H9 (cell line): ENCODE data around the gene TNFRSF18. TPM values are rescaled to one million over a fixed set of nuclear protein-coding genes. Genes with fewer than 3 reads are reported as not detected.

ENCODE experiments used
- DNase-seq: peaks from one replicate; pipeline ENCODE4 v3.0.0-alpha.2; 2017
- H2AFZ ChIP-seq: one replicate; pipeline ENCODE4 v1.6.1; 2013; ENCODE audit warnings: mild to moderate bottlenecking, low read length, control low read depth, moderate library complexity
- H2AK5ac ChIP-seq: 2 replicates; pipeline ENCODE4 v1.6.1; 2013; ENCODE audit warnings: low read length, control low read depth, mixed read lengths; ENCODE audit not compliant: insufficient read length
- H2BK120ac ChIP-seq: one replicate; pipeline ENCODE4 v1.6.1; 2013; ENCODE audit warnings: low read depth, mild to moderate bottlenecking, low read length, control low read depth, inconsistent platforms; ENCODE audit not compliant: poor library complexity, severe bottlenecking
- H2BK12ac ChIP-seq: 2 replicates; pipeline ENCODE4 v1.6.1; 2013; ENCODE audit warnings: low read length, control low read depth, mixed read lengths, low read depth; ENCODE audit not compliant: insufficient read length
- H2BK15ac ChIP-seq: 2 replicates; pipeline ENCODE4 v1.6.1; 2013; ENCODE audit warnings: low read depth, low read length, control low read depth
- H2BK20ac ChIP-seq: one replicate; pipeline ENCODE4 v1.6.1; 2013; ENCODE audit warnings: low read depth, mild to moderate bottlenecking, low read length, control low read depth, inconsistent platforms; ENCODE audit not compliant: poor library complexity, severe bottlenecking
- H2BK5ac ChIP-seq: 2 replicates; pipeline ENCODE4 v1.6.1; 2013; ENCODE audit warnings: low read length, control low read depth, mixed read lengths; ENCODE audit not compliant: insufficient read length
- H3K14ac ChIP-seq: 2 replicates; pipeline ENCODE4 v1.6.1; 2013; ENCODE audit warnings: low read length, control low read depth; ENCODE audit not compliant: insufficient read depth
- H3K18ac ChIP-seq: 2 replicates; pipeline ENCODE4 v1.6.1; 2013; ENCODE audit warnings: low read depth, mild to moderate bottlenecking, mixed read lengths, low read length, control low read depth; ENCODE audit not compliant: insufficient read length
- H3K23ac ChIP-seq: 2 replicates; pipeline ENCODE4 v1.6.1; 2013; ENCODE audit warnings: low read length, control low read depth, mixed read lengths, low read depth; ENCODE audit not compliant: insufficient read length
- H3K23me2 ChIP-seq: 2 replicates; pipeline ENCODE4 v1.6.1; 2013; ENCODE audit warnings: low read depth, mild to moderate bottlenecking, mixed read lengths, low read length, control low read depth; ENCODE audit not compliant: insufficient read length, poor library complexity, severe bottlenecking
- H3K27ac ChIP-seq: 2 replicates; pipeline ENCODE4 v1.5.1; 2013; ENCODE audit warnings: low read length, control low read depth, mixed read lengths, low read depth; ENCODE audit not compliant: insufficient read length
- H3K27me3 ChIP-seq: 2 replicates; pipeline ENCODE4 v1.6.1; 2013; ENCODE audit warnings: low read length, control low read depth, inconsistent platforms; ENCODE audit not compliant: insufficient read depth
- H3K4ac ChIP-seq: 2 replicates; pipeline ENCODE4 v1.6.1; 2013; ENCODE audit warnings: low read depth, mild to moderate bottlenecking, control low read depth, inconsistent platforms, low read length, moderate library complexity
- H3K4me1 ChIP-seq: 2 replicates; pipeline ENCODE4 v1.6.1; 2013; ENCODE audit warnings: low read length, control low read depth, inconsistent platforms; ENCODE audit not compliant: insufficient read depth
- H3K4me2 ChIP-seq: 2 replicates; pipeline ENCODE4 v1.6.1; 2013; ENCODE audit warnings: low read length, control low read depth, mixed read lengths; ENCODE audit not compliant: insufficient read length, insufficient read depth
- H3K56ac ChIP-seq: 2 replicates; pipeline ENCODE4 v1.6.1; 2013; ENCODE audit warnings: low read depth, mild to moderate bottlenecking, mixed read lengths, low read length, control low read depth; ENCODE audit not compliant: insufficient read length
- H3K79me1 ChIP-seq: 2 replicates; pipeline ENCODE4 v1.6.1; 2013; ENCODE audit warnings: low read depth, mild to moderate bottlenecking, moderate library complexity, low read length, control low read depth, inconsistent platforms; ENCODE audit not compliant: insufficient read depth, poor library complexity, severe bottlenecking
- H3K79me2 ChIP-seq: 2 replicates; pipeline ENCODE4 v1.6.1; 2013; ENCODE audit warnings: low read length, control low read depth, inconsistent platforms; ENCODE audit not compliant: insufficient read depth
- H3K9ac ChIP-seq: 2 replicates; pipeline ENCODE4 v1.6.1; 2013; ENCODE audit warnings: low read length, control low read depth, mixed read lengths; ENCODE audit not compliant: insufficient read length; ENCODE audit errors: extremely low read depth
- H3K9me3 ChIP-seq: one replicate; pipeline ENCODE4 v1.6.1; 2013; ENCODE audit warnings: low read depth, low read length, inconsistent platforms; ENCODE audit not compliant: control insufficient read depth
- H3T11ph ChIP-seq: one replicate; pipeline ENCODE4 v1.6.1; 2013; ENCODE audit warnings: mild to moderate bottlenecking, low read length, control low read depth, inconsistent platforms
- H4K20me1 ChIP-seq: one replicate; pipeline ENCODE4 v1.6.1; 2013; ENCODE audit not compliant: control insufficient read depth, insufficient read length, insufficient read depth
- H4K5ac ChIP-seq: 2 replicates; pipeline ENCODE4 v1.6.1; 2013; ENCODE audit warnings: low read depth, mild to moderate bottlenecking, mixed read lengths, low read length, control low read depth; ENCODE audit not compliant: insufficient read length
- H4K8ac ChIP-seq: replicated peaks from 2 replicates; pipeline ENCODE4 v1.6.1; 2013; ENCODE audit warnings: low read length, control low read depth, mixed read lengths, low read depth; ENCODE audit not compliant: insufficient read length
- H4K91ac ChIP-seq: 2 replicates; pipeline ENCODE4 v1.6.1; 2013; ENCODE audit warnings: low read depth, mild to moderate bottlenecking, moderate library complexity, mixed read lengths, low read length, control low read depth; ENCODE audit not compliant: insufficient read length
- H3K27ac Mint-ChIP-seq, 3 experiments: 2 replicates in 2 of 3; 3 replicates in 1 of 3; pipeline ENCODE4 v1.8.0; 2020 to 2021; ENCODE audit warnings: mixed read lengths in 3 of 3, mild to moderate bottlenecking in 1 of 3, moderate library complexity in 1 of 3
- H3K27me3 Mint-ChIP-seq: 2 replicates; pipeline ENCODE4 v1.8.0; 2021; ENCODE audit warnings: low read depth, mild to moderate bottlenecking, moderate library complexity, mixed read lengths
- H3K36me3 Mint-ChIP-seq, 3 experiments: 2 replicates in 2 of 3; 3 replicates in 1 of 3; pipeline ENCODE4 v1.8.0; 2020 to 2021; ENCODE audit warnings: low read depth in 3 of 3, mixed read lengths in 3 of 3; ENCODE audit not compliant: insufficient read depth in 1 of 3
- H3K4me1 Mint-ChIP-seq, 2 experiments: 2 replicates each; pipeline ENCODE4 v1.8.0; 2020; ENCODE audit warnings: mixed read lengths in 2 of 2
- H3K4me3 Mint-ChIP-seq, 2 experiments: 2 replicates in 1 of 2; 3 replicates in 1 of 2; pipeline ENCODE4 v1.8.0; 2020 to 2021; ENCODE audit warnings: mild to moderate bottlenecking in 2 of 2, mixed read lengths in 2 of 2, moderate library complexity in 1 of 2
- H3K9me3 Mint-ChIP-seq, 2 experiments: 2 replicates in 1 of 2; 3 replicates in 1 of 2; pipeline ENCODE4 v1.8.0; 2020; ENCODE audit warnings: mild to moderate bottlenecking in 2 of 2, mixed read lengths in 2 of 2, moderate library complexity in 1 of 2
- CTCF ChIP-seq: fragments of 200-600 bp; sonication (generic); conservative IDR thresholded peaks from 3 replicates; pipeline ENCODE4 v1.8.0; 2021; ENCODE audit warnings: antibody characterized with exemption, mild to moderate bottlenecking
- WGBS: extraction: QIAGEN DNeasy Blood & Tissue Kit; methylation state at CpG from one replicate; pipeline ENCODE4 v1.1.7; 2013; ENCODE audit warnings: missing lambda C conversion rate, low lambda C conversion rate, mixed read lengths; ENCODE audit not compliant: insufficient read length; ENCODE audit errors: extremely low coverage; 5-methylcytosine and 5-hydroxymethylcytosine counted together
- total RNA-seq: library from RNA; stranded (reverse); gene quantifications from 2 replicates; pipeline ENCODE4 v1.2.1, GENCODE V29; 2021

TNFRSF18 gene
- total RNA-seq, 1 experiment from 2014 or later = 2.0 TPM

DNA sequence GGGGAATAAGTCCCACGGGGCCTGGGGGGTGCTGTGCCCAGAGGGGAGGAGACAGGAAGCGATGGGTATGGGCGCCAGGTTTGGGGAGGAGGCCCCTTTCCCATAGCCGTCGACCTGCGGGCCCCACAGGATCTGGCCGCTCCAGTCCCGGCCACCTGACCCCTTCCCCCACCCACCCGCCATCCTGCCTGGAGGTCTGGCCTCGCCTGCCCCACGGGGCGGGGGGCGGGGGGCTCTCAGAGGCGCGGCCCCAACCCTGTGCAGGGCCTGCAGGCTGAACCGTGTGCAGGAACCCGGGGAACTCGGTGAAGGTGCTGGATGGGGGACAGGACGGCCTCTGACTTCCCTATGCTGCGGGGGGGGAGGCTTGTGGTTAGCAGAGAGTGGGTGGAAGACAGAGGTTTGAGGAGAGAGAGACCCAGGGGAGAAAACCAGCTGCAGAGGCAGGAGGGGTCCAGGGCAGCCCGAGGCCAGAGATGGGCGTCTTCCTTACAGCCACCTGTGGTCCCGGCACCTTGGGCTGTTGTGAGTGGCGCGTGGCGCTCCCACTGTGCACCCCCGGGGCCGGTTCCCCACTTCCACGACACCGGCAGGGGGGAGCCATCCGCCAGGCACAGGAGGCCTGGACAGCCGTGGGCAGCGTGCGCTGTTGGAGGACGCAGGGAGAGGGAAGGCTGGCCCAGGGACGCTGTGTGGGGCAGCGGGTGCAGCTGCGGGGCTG lies 2.5 kb upstream of the TNFRSF18 start:
- Histone ChIP-seq H3K4ac (no peak overlapping the region), H3K14ac (no peak overlapping the region), H3K56ac (no peak overlapping the region), H3K27ac (no peak overlapping the region), H3K23ac (no peak overlapping the region), H3K79me1 (no peaks in the 10 kb centered on the region), H4K20me1 (no peaks in the 10 kb centered on the region), H4K5ac (no peak overlapping the region), H3K18ac (no peak overlapping the region), H4K8ac (no peak overlapping the region), H3T11ph (no peak overlapping the region), H3K4me1 (no peaks in the 10 kb centered on the region), H2BK20ac (no peak overlapping the region), H3K27me3 (no peaks in the 10 kb centered on the region; the same call in 1 of the 2 replicates), H3K9me3 (no peaks in the 10 kb centered on the region), H2AK5ac (no peak overlapping the region), H3K23me2 (peaks cover 1% of the 10 kb centered on the region), H2BK12ac (no peak overlapping the region), H4K91ac (no peak overlapping the region), H2BK5ac (no peak overlapping the region), H2BK15ac (no peak overlapping the region), H3K4me2 (no peak overlapping the region), H3K9ac (no peak overlapping the region), H3K79me2 (no peaks in the 10 kb centered on the region), H2BK120ac (no peak overlapping the region), H2AFZ (no peak overlapping the region)
- peaks cover 15% of the 10 kb centered on the region for H3K27me3 Mint-ChIP-seq
- H3K36me3 Mint-ChIP-seq = no peaks in the 10 kb centered on the region
- no peaks in the 10 kb centered on the region for H3K9me3 Mint-ChIP-seq
- WGBS = no CpG with 5 or more reads among the region's 38 CpGs
- no peak for TF ChIP-seq CTCF
- no peak overlapping the region for H3K4me3 Mint-ChIP-seq
- peaks cover 2 to 6% of the 10 kb centered on the region in 2 experiments; a peak in 2 of 4 replicates for H3K4me1 Mint-ChIP-seq
- DNase-seq = no peak
- H3K27ac Mint-ChIP-seq = peak overlapping the region in 1 of 3 experiments; percentile 93; a peak in 1 of 7 replicates
